ENCODE results near the gene C5. TPM values are rescaled to one million over a fixed set of nuclear protein-coding genes. Genes with fewer than 3 reads are reported as not detected.

C5 gene
- total RNA-seq, 2 experiments from 2014 or later: 0.89 to 1.3 TPM

DNA sequence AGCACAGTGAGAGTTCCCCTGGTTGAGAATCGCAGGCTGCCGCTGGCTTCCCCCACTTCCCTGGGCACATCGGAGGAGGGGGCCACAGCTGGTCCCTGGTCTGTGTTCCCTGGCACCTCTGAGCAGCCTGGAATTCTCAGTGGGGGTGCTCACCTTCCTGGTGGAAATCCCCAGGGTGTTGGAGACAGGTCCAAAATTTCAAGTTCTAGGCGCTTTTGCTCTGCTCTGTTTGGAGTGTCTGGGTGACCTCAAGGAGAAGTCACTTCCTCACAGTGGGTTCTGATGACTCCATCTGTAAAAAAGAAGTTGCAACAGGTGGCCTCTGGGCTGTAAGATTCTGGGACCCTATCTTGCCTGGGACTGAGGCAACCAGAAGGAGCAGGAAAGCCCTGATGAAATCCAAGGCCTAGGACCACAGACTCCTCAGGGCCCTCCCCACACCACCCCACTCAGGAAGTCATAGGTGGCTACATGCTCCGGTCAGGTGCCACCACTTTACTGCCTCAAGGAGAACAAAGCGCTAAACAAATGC is 123.6 kb downstream of the C5 start, which contains the start of gene TRAF1:
TSS of gene TRAF1 (minus strand) at position 400 of the 532 bp plus-strand sequence. CDS start 721 bp downstream, outside the sequence.
- DNase-seq (peak in 4 of 14 experiments; percentile 49 to 76 (median 74)), ATAC-seq (ENCODE audit: poor library complexity) (peak; percentile 27)
- intact Hi-C loops (cut with DNase I, micrococcal nuclease): loop anchor here (1.0 to 5.0 kb wide), 3 partner anchors 34 to 50 kb away; partner anchors contain the start of gene PHF19 (in 1 of the 2)
- TF ChIP-seq, protein P1, sequence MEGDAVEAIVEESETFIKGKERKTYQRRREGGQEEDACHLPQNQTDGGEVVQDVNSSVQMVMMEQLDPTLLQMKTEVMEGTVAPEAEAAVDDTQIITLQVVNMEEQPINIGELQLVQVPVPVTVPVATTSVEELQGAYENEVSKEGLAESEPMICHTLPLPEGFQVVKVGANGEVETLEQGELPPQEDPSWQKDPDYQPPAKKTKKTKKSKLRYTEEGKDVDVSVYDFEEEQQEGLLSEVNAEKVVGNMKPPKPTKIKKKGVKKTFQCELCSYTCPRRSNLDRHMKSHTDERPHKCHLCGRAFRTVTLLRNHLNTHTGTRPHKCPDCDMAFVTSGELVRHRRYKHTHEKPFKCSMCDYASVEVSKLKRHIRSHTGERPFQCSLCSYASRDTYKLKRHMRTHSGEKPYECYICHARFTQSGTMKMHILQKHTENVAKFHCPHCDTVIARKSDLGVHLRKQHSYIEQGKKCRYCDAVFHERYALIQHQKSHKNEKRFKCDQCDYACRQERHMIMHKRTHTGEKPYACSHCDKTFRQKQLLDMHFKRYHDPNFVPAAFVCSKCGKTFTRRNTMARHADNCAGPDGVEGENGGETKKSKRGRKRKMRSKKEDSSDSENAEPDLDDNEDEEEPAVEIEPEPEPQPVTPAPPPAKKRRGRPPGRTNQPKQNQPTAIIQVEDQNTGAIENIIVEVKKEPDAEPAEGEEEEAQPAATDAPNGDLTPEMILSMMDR (IDR thresholded peaks at IDR 0.05): no peak
- peak within 1 kb of the TSS; percentile 88 for H3K4me3 Mint-ChIP-seq
- peaks cover 46% of the 10 kb centered on the region for H3K36me3 Mint-ChIP-seq (ENCODE audit: low read depth)
- H3K4me1 Mint-ChIP-seq (ENCODE audit: low read depth): peaks cover 91% of the 10 kb centered on the region
- peak within 1 kb of the TSS; percentile 100 for H3K27ac Mint-ChIP-seq
- H3K4me3 ChIP-seq (ENCODE audit: low read length): peak within 1 kb of the TSS; percentile 90
- peaks cover 28% of the 10 kb centered on the region for H3K36me3 ChIP-seq (ENCODE audit: insufficient read depth, low read length)
- H3K27me3 Mint-ChIP-seq: no peaks in the 10 kb centered on the region
- ChIA-PET CTCF (interaction anchor here (0.9 to 2.8 kb wide), 5 partner anchors 10 to 84 kb away, joined by 3 to 8 read pairs (median 5); partner anchors contain the start of gene PSMD5), POLR2A (interaction anchor here (1.1 to 21.8 kb wide), 9 partner anchors 9 to 195 kb away, joined by 3 to 1343 read pairs (median 9); partner anchors contain the start of genes FBXW2, PHF19 and PSMD5)
- H3K27me3 ChIP-seq (ENCODE audit: control insufficient read depth in 1 of 2, insufficient read depth in 2 of 2, low read length in 2 of 2): no peaks in the 10 kb centered on the region
- no peaks in the 10 kb centered on the region for H3K9me3 ChIP-seq (ENCODE audit: control insufficient read depth in 1 of 2, insufficient read depth in 1 of 2, low read length in 2 of 2)
- H3K4me1 ChIP-seq (ENCODE audit: insufficient read depth, low read length): peaks cover 96% of the 10 kb centered on the region
- H3K9me3 Mint-ChIP-seq: no peaks in the 10 kb centered on the region
- H3K27ac ChIP-seq (ENCODE audit: low read depth in 1 of 2, low read length in 2 of 2): peak within 1 kb of the TSS; percentile 98 to 100

DNA sequence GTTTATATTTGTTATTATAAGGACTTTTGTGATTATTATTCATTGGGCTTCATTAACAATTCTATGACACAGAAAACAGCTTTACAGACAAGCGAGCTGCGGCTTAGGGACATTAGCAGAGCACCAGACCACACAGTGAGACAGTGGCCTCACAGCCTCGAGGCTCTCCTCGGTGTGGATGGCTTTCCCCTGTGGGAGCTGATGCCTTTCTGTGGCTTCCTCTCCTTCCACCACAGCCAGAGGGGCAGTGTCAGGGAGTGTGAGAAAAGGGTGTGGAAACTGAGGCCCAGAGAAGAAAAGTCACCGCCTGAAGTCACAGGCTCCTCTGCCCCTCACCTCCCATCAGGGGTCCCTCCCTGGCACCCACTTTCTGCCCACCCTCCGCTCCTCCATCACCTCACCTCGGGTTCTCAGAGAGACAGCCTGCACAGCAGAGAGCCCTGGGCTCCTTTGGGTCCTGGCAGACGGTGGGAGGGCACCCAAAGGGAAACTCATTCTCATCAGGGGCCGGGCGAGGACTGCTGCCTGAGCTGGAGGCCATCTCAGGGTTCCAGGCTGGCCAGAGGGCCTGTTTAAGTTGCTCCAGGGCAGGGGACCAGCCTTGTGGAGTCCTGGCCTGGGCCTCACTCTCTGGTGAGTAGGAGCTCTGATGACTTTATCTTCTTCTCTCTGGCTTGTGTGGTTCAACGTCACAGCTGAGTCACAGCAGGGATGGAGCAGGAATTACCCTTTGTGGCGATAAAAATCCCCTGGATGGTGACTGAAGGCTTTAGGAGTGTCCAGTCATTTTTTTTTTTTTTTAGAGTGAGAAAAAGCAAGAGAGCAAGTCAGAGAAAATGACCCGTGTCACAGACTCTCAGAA is 124.3 kb downstream of the C5 start:
- TF ChIP-seq, protein P1 (IDR thresholded peaks at IDR 0.05): no peak
- intact Hi-C loops (cut with DNase I, micrococcal nuclease): loop anchor here (1.0 to 5.0 kb wide), 3 partner anchors 33 to 49 kb away; partner anchors contain the start of gene PHF19 (in 1 of the 2)
- peaks cover 53% of the 10 kb centered on the region for H3K36me3 Mint-ChIP-seq (ENCODE audit: low read depth)

More for the DNA sequence above, 124.3 kb downstream of the C5 start:
- DNase-seq (peak in 12 of 14 experiments; percentile 46 to 94 (median 60)), ATAC-seq (ENCODE audit: poor library complexity) (peak; percentile 50)
- no peaks in the 10 kb centered on the region for H3K9me3 Mint-ChIP-seq
- CTCF ChIA-PET: interaction anchor here (0.9 to 2.8 kb wide), 8 partner anchors 9 to 83 kb away, joined by 3 to 8 read pairs (median 5); partner anchors contain the start of gene PSMD5
- H3K4me3 Mint-ChIP-seq: peak overlapping the region; percentile 88
- Histone ChIP-seq H3K4me1 (ENCODE audit: insufficient read depth, low read length) (peaks cover 96% of the 10 kb centered on the region), H3K27ac (ENCODE audit: low read depth in 1 of 2, low read length in 2 of 2) (peak overlapping the region; percentile 98 to 100), H3K27me3 (ENCODE audit: control insufficient read depth in 1 of 2, insufficient read depth in 2 of 2, low read length in 2 of 2) (no peaks in the 10 kb centered on the region), H3K4me3 (ENCODE audit: low read length) (peak overlapping the region; percentile 90), H3K36me3 (ENCODE audit: insufficient read depth, low read length) (peaks cover 34% of the 10 kb centered on the region), H3K9me3 (ENCODE audit: control insufficient read depth in 1 of 2, insufficient read depth in 1 of 2, low read length in 2 of 2) (no peaks in the 10 kb centered on the region)
- peak overlapping the region; percentile 100 for H3K27ac Mint-ChIP-seq
- POLR2A ChIA-PET: interaction anchor here (0.7 to 21.8 kb wide), 11 partner anchors 10 to 196 kb away, joined by 3 to 1343 read pairs (median 9); partner anchors contain the start of genes FBXW2, PHF19 and PSMD5
- H3K27me3 Mint-ChIP-seq: no peaks in the 10 kb centered on the region
- H3K4me1 Mint-ChIP-seq (ENCODE audit: low read depth): peaks cover 91% of the 10 kb centered on the region
